Measurements from ENCODE around the gene BBOX1.

DNA sequence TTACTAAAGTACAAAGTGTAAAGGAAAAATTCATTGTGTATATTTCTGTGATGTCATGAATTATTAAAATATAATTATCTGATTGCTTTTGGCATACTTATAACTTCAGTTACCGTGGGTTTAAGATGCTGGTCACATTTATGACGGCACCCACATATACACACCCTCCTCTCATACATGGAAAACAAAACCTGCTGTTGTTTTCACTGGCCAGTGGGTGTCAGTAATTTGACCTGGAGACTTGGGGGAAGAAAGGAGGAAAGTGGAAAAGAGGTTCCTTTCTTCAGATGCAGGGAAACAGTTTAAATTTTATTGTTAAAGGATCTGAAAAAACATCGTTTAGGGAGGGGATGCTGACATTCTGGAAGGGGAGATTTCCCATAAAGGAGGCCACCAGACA is 742 bp upstream of the BBOX1 start:
- TF ChIP-seq, protein P1, sequence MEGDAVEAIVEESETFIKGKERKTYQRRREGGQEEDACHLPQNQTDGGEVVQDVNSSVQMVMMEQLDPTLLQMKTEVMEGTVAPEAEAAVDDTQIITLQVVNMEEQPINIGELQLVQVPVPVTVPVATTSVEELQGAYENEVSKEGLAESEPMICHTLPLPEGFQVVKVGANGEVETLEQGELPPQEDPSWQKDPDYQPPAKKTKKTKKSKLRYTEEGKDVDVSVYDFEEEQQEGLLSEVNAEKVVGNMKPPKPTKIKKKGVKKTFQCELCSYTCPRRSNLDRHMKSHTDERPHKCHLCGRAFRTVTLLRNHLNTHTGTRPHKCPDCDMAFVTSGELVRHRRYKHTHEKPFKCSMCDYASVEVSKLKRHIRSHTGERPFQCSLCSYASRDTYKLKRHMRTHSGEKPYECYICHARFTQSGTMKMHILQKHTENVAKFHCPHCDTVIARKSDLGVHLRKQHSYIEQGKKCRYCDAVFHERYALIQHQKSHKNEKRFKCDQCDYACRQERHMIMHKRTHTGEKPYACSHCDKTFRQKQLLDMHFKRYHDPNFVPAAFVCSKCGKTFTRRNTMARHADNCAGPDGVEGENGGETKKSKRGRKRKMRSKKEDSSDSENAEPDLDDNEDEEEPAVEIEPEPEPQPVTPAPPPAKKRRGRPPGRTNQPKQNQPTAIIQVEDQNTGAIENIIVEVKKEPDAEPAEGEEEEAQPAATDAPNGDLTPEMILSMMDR (IDR thresholded peaks at IDR 0.05), result peak in 2 of 6 experiments; percentile 8 to 13
- TF ChIP-seq POLR2A (IDR thresholded peaks at IDR 0.05), result no peak

Measured in thyroid gland (tissue), 4 donors.